Prostate gland (tissue), 2 donors: ENCODE data around the gene MACO1.

ENCODE experiments used
- POLR2A ChIP-seq: fragments of 450-650 bp; IDR thresholded peaks from one replicate; pipeline ENCODE4 v1.6.1; 2016; ENCODE audit warnings: antibody characterized with exemption, mild to moderate bottlenecking
- POLR2AphosphoS5 ChIP-seq: sonication (generic); formaldehyde crosslinking; IDR thresholded peaks from one replicate; pipeline ENCODE4 v1.6.1; 2017; ENCODE audit warnings: antibody characterized with exemption
- TF ChIP-seq, protein P1 (sequence below), 4 experiments: fragments of 200-600 bp in 2 of 4; fragments of 450-650 bp in 2 of 4; sonication (generic) in 2 of 4; IDR thresholded peaks; 1 replicate in 3 of 4; 2 replicates in 1 of 4; pipeline ENCODE4 v1.5.1; 2016 to 2019; ENCODE audit warnings: antibody characterized with exemption in 4 of 4, mild to moderate bottlenecking in 2 of 4, moderate library complexity in 2 of 4

DNA sequence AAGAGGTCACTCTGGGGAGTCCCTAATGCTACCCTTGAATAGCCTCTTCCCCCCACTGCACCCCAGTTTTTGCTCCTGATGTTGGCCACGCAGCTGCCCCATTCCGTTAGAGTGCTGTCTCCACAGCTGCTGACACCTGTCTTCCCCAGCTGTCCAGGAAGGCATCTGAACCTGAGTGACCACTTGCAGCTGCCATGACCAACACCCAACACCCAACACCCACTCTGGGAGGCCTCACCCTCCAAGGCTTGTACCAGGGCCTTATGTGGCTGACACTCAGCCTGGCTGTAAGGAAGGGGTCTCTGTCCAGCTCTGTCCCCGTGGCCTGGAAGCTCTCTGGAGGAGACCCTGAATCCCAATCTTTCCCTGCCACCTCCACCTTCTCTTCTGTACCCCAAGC, 86.0 kb downstream of the MACO1 start:
- TF ChIP-seq POLR2A = no peak
- TF ChIP-seq, protein P1, sequence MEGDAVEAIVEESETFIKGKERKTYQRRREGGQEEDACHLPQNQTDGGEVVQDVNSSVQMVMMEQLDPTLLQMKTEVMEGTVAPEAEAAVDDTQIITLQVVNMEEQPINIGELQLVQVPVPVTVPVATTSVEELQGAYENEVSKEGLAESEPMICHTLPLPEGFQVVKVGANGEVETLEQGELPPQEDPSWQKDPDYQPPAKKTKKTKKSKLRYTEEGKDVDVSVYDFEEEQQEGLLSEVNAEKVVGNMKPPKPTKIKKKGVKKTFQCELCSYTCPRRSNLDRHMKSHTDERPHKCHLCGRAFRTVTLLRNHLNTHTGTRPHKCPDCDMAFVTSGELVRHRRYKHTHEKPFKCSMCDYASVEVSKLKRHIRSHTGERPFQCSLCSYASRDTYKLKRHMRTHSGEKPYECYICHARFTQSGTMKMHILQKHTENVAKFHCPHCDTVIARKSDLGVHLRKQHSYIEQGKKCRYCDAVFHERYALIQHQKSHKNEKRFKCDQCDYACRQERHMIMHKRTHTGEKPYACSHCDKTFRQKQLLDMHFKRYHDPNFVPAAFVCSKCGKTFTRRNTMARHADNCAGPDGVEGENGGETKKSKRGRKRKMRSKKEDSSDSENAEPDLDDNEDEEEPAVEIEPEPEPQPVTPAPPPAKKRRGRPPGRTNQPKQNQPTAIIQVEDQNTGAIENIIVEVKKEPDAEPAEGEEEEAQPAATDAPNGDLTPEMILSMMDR (IDR thresholded peaks at IDR 0.05) = no peak
- TF ChIP-seq POLR2AphosphoS5 = no peak
